ENCODE results near the gene PDE8B. TPM values are rescaled to one million over a fixed set of nuclear protein-coding genes. Genes with fewer than 3 reads are reported as not detected.

Gene PDE8B
- total RNA-seq, 1 experiment from 2014 or later, result 0.07 TPM

GRCh38 chr5:77235846-77236721 lies 25.6 kb downstream of the PDE8B start:
- Histone ChIP-seq H3K23ac (ENCODE audit: insufficient read length, low read depth, low read length) (no peak overlapping the region), H3T11ph (ENCODE audit: low read length) (no peak overlapping the region), H2BK12ac (ENCODE audit: insufficient read length, low read depth, low read length) (no peak overlapping the region), H2BK120ac (ENCODE audit: low read depth, low read length, poor library complexity, severe bottlenecking) (no peak overlapping the region), H3K18ac (ENCODE audit: insufficient read length, low read depth, low read length) (no peak overlapping the region), H4K8ac (replicated peaks; ENCODE audit: insufficient read length, low read depth, low read length) (no peak overlapping the region), H3K4me1 (ENCODE audit: insufficient read depth, low read length) (no peaks in the 10 kb centered on the region), H3K9me3 (ENCODE audit: control insufficient read depth, low read depth, low read length) (no peaks in the 10 kb centered on the region), H3K4ac (ENCODE audit: low read depth, low read length) (no peak overlapping the region), H3K79me2 (ENCODE audit: insufficient read depth, low read length) (no peaks in the 10 kb centered on the region), H3K56ac (ENCODE audit: insufficient read length, low read depth, low read length) (no peak overlapping the region), H4K91ac (ENCODE audit: insufficient read length, low read depth, low read length) (no peak overlapping the region), H2BK20ac (ENCODE audit: low read depth, low read length, poor library complexity, severe bottlenecking) (no peak overlapping the region), H3K4me2 (ENCODE audit: insufficient read depth, insufficient read length, low read length) (no peak overlapping the region), H4K5ac (ENCODE audit: insufficient read length, low read depth, low read length) (no peak overlapping the region), H3K9ac (ENCODE audit: extremely low read depth, insufficient read length, low read length) (no peak overlapping the region), H3K79me1 (ENCODE audit: insufficient read depth, low read depth, low read length, poor library complexity, severe bottlenecking) (no peaks in the 10 kb centered on the region), H2AK5ac (ENCODE audit: insufficient read length, low read length) (no peak overlapping the region), H2BK15ac (ENCODE audit: low read depth, low read length) (no peak overlapping the region), H2AFZ (ENCODE audit: low read length) (no peak overlapping the region), H3K14ac (ENCODE audit: insufficient read depth, low read length) (no peak overlapping the region), H3K27me3 (ENCODE audit: insufficient read depth, low read length) (no peaks in the 10 kb centered on the region), H4K20me1 (ENCODE audit: control insufficient read depth, insufficient read depth, insufficient read length) (no peaks in the 10 kb centered on the region), H3K27ac (ENCODE audit: insufficient read length, low read depth, low read length) (no peak overlapping the region), H3K23me2 (ENCODE audit: insufficient read length, low read depth, low read length, poor library complexity, severe bottlenecking) (no peaks in the 10 kb centered on the region), H2BK5ac (ENCODE audit: insufficient read length, low read length) (no peak overlapping the region)
- Mint-ChIP-seq H3K27me3 (ENCODE audit: low read depth) (no peaks in the 10 kb centered on the region), H3K4me3 (no peak overlapping the region), H3K36me3 (ENCODE audit: insufficient read depth in 1 of 3, low read depth in 3 of 3) (no peaks in the 10 kb centered on the region), H3K9me3 (no peaks in the 10 kb centered on the region), H3K27ac (no peak overlapping the region), H3K4me1 (peaks cover 5 to 6% of the 10 kb centered on the region in 2 experiments; a peak in 1 of 4 replicates)
- no CpG with 5 or more reads among the region's 3 CpGs for WGBS (ENCODE audit: extremely low coverage, insufficient read length, low lambda C conversion rate)
- DNase-seq, result no peak
- TF ChIP-seq CTCF (conservative IDR thresholded peaks at IDR 0.05), result no peak
